Ovary (tissue), 9 donors: ENCODE data around the gene COPB2. TPM values are rescaled to one million over a fixed set of nuclear protein-coding genes. Genes with fewer than 3 reads are reported as not detected.

ENCODE experiments used
- DNase-seq, 5 donors: peaks; one replicate each; pipeline ENCODE4 v3.0.0-alpha.2; 2019 to 2020
- H3K27ac ChIP-seq, 2 donors: fragments of 200-600 bp; one replicate each; pipeline versions ENCODE4 v1.5.1 to v1.8.0; 2019 to 2022
- H3K27me3 ChIP-seq: fragments of 200-600 bp; one replicate; pipeline ENCODE4 v1.8.0; 2022
- H3K36me3 ChIP-seq: fragments of 200-600 bp; sonication (generic); one replicate; pipeline ENCODE4 v1.5.1; 2019
- H3K4me1 ChIP-seq: one replicate; pipeline ENCODE4 v1.8.1; 2013; ENCODE audit warnings: mild to moderate bottlenecking, moderate library complexity; ENCODE audit not compliant: insufficient read depth
- H3K4me3 ChIP-seq: fragments of 200-600 bp; sonication (generic); one replicate; pipeline ENCODE4 v1.5.1; 2017
- H3K9me3 ChIP-seq, 2 donors: fragments of 200-600 bp in 1 of 2; sonication (generic) in 1 of 2; one replicate each; pipeline versions ENCODE4 v1.5.1 to v1.8.1; 2013 to 2019; ENCODE audit warnings: mild to moderate bottlenecking in 1 of 2, moderate library complexity in 1 of 2
- CTCF ChIP-seq, 3 donors: fragments of 450-650 bp in 2 of 3; fragments of 200-600 bp in 1 of 3; IDR thresholded peaks; one replicate each; pipeline versions ENCODE4 v1.5.1 to v1.8.0; 2016 to 2022; ENCODE audit warnings: antibody characterized with exemption in 3 of 3, mild to moderate bottlenecking in 1 of 3
- EP300 ChIP-seq: sonication (generic); formaldehyde crosslinking; IDR thresholded peaks from one replicate; pipeline ENCODE4 v1.6.1; 2017; ENCODE audit warnings: antibody characterized with exemption
- POLR2A ChIP-seq: fragments of 450-650 bp; IDR thresholded peaks from one replicate; pipeline ENCODE4 v1.6.1; 2017; ENCODE audit warnings: antibody characterized with exemption, mild to moderate bottlenecking, moderate library complexity
- WGBS, 3 donors: extraction: QIAGEN DNeasy Blood & Tissue Kit in 1 of 3; methylation state at CpG; one replicate each; pipeline versions ENCODE4 v1.1.5 to v1.1.7; 2013 to 2017; 5-methylcytosine and 5-hydroxymethylcytosine counted together
- intact Hi-C, 4 donors: fragments of 100-400 bp; cut with DNase I; formaldehyde crosslinking; loops; one replicate each; pipeline versions ENCODE4 v1.11.0 to v1.15.1; 2022 to 2023
- polyA plus RNA-seq, 2 donors: library from polyadenylated mRNA; stranded (reverse); fragments of 200-250 nt in 1 of 2; fragments of 350-450 nt in 1 of 2; fragmentation: Illumina TruSeq in 1 of 2; extraction: RNeasy Lipid Tissue Mini Kit (QIAGEN cat#74804) in 1 of 2; gene quantifications; one replicate each; pipeline ENCODE4 v1.2.3, GENCODE V29; 2013 to 2014
- total RNA-seq, 7 donors: library from RNA; depleted of rRNA in 2 of 7; stranded (reverse); fragments of >200 nt in 2 of 7; fragmentation: NEBNext Ultra II Directional in 3 of 7; extraction: Animal tissue kit (Norgen Biotek cat#: 25700) in 3 of 7; gene quantifications; one replicate each; pipeline versions ENCODE4 v1.1.0 to v1.2.4, GENCODE V29; 2016 to 2023
- donor health status: DM: no; HTN: no; CAD: no; lungs with moderate emphysema.
- donor health status: DM: no; HTN: no; CAD: no.
- donor health status: Bipolar disorder and iron deficiency.
- donor health status: DM: yes; HTN: yes; CAD: no.
- donor health status: DM: no; HTN: no; CAD: no.
- donor health status: DM: yes; HTN: yes; CAD: no.

COPB2 gene
- total and polyA plus RNA-seq, 9 donors = 38.2 to 115 (median 95.7) TPM

GRCh38 chr3:139322346-139322745 lies 67.1 kb downstream of the COPB2 start:
- TF ChIP-seq EP300 = no peak
- TF ChIP-seq CTCF (IDR thresholded peaks at IDR 0.05) = no peak
- TF ChIP-seq POLR2A = no peak
- Histone ChIP-seq H3K27ac (no peak overlapping the region), H3K4me1 (no peaks in the 10 kb centered on the region), H3K9me3 (no peaks in the 10 kb centered on the region), H3K36me3 (no peaks in the 10 kb centered on the region), H3K27me3 (no peaks in the 10 kb centered on the region), H3K4me3 (no peak overlapping the region)
- intact Hi-C loops = loop anchor here in 1 of 4 donors (10.0 kb wide), 1 partner anchor 378 kb away; the partner anchor contains the start of genes FOXL2 and FOXL2NB
- peak in 1 of 5 donors; percentile 12 for DNase-seq
- 81 to 90% (median 87%) methylated on average over 5 of the region's 5 CpGs for WGBS, 3 donors

GRCh38 chr3:139320551-139321309 lies 68.7 kb downstream of the COPB2 start:
- H3K27ac ChIP-seq = no peak overlapping the region
- intact Hi-C loops = loop anchor here in 1 of 4 donors (10.0 kb wide), 1 partner anchor 376 kb away; the partner anchor contains the start of genes FOXL2 and FOXL2NB
- WGBS, 3 donors = 76 to 84% (median 80%) methylated on average over 8 of the region's 8 CpGs
- no peaks in the 10 kb centered on the region for H3K4me1 ChIP-seq
- H3K4me3 ChIP-seq = no peak overlapping the region
- H3K27me3 ChIP-seq = no peaks in the 10 kb centered on the region
- TF ChIP-seq EP300 (no peak), CTCF (IDR thresholded peaks at IDR 0.05) (no peak), POLR2A (no peak)
- DNase-seq = peak in 1 of 5 donors; percentile 28
- H3K36me3 ChIP-seq = no peaks in the 10 kb centered on the region
- H3K9me3 ChIP-seq = no peaks in the 10 kb centered on the region

DNA sequence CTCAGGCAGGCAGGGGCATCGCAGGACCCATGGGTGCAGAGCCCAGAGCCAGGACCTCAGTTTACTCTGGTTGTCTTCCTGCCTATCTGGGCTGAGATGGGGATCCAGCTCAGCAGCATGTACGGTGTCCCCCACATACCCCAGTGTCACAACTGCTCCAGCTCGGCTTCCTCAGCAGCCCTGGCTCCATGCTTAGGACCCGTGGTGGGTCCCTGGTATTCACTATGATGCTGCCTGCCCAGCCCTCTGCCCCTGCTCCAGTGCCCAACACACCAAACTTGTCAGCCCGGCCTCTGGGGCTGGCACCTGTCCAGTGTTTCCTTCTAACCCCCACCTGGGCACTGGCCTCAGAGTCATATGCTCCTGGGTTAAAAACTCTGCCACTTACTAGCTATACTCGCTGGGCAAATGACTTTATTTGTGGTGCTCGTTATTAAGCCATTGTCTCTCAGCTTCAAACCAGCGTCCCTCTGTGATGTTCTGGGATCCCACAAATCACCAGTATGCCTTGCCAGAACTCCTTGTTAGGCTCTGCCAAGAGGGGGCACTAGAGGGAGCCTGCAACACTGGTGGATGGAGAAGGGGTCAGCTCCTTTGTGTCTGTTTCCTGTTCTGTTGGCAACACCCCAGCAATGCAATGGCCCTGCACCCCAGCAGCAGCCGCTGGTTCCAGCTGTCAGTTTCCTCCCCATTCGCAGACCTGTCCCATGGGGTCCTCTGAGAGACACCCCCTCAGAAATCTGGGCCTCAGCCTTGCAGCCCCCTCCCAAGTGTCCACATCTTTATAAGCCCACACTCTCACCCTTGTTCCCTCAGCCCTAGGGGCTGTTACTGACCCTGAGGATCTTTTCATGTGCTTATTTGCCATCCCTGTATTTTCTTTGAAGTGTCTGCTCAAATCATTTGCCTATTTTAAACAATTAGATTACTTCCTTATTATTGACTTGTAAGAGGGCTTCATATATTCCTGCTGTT lies 69.7 kb downstream of the COPB2 start:
- H3K4me3 ChIP-seq = no peak overlapping the region
- no peaks in the 10 kb centered on the region for H3K4me1 ChIP-seq
- H3K9me3 ChIP-seq = no peaks in the 10 kb centered on the region
- H3K27me3 ChIP-seq = no peaks in the 10 kb centered on the region
- no peak overlapping the region for H3K27ac ChIP-seq
- intact Hi-C loops = loop anchor here in 1 of 4 donors (10.0 kb wide), 1 partner anchor 375 kb away; the partner anchor contains the start of genes FOXL2 and FOXL2NB
- TF ChIP-seq POLR2A (no peak), EP300 (no peak), CTCF (IDR thresholded peaks at IDR 0.05) (no peak)
- 72 to 91% (median 79%) methylated on average over 10 of the region's 10 CpGs for WGBS, 3 donors
- DNase-seq = peak in 1 of 5 donors; percentile 54
- no peaks in the 10 kb centered on the region for H3K36me3 ChIP-seq

GRCh38 chr3:139318826-139319225 lies 70.6 kb downstream of the COPB2 start:
- Histone ChIP-seq H3K36me3 (no peaks in the 10 kb centered on the region), H3K4me3 (no peak overlapping the region), H3K9me3 (no peaks in the 10 kb centered on the region), H3K27ac (no peak overlapping the region), H3K27me3 (no peaks in the 10 kb centered on the region), H3K4me1 (peaks cover 2% of the 10 kb centered on the region)
- intact Hi-C loops = no loop called here
- peak in 1 of 5 donors; percentile 26 for DNase-seq
- TF ChIP-seq EP300 (no peak), POLR2A (no peak), CTCF (IDR thresholded peaks at IDR 0.05) (no peak)
- WGBS, 3 donors = 82 to 90% (median 88%) methylated on average over 6 of the region's 6 CpGs
